Fibroblast of lung (primary cell): ENCODE data around the gene D2HGDH. TPM values are rescaled to one million over a fixed set of nuclear protein-coding genes. Genes with fewer than 3 reads are reported as not detected.

Experiments used
- DNase-seq, 2 donors: peaks; one replicate each; pipeline versions ENCODE4 v3.0.0 to v3.0.0-alpha.2; 2010; ENCODE audit warnings: low read depth in 2 of 2
- H2AFZ ChIP-seq: 2 replicates; pipeline ENCODE4 v1.5.1; 2012; ENCODE audit warnings: low read length, control low read depth, inconsistent platforms
- H3K27ac ChIP-seq: 2 replicates; pipeline ENCODE4 v1.5.1; 2011; ENCODE audit warnings: low read length, control low read depth; ENCODE audit not compliant: insufficient read depth
- H3K27me3 ChIP-seq: 2 replicates; pipeline ENCODE4 v1.5.1; 2011; ENCODE audit warnings: mild to moderate bottlenecking, low read length; ENCODE audit not compliant: control insufficient read depth, insufficient read depth
- H3K36me3 ChIP-seq: 2 replicates; pipeline ENCODE4 v1.5.1; 2011; ENCODE audit warnings: low read length; ENCODE audit not compliant: control insufficient read depth, insufficient read depth
- H3K4me1 ChIP-seq: 2 replicates; pipeline ENCODE4 v1.5.1; 2011; ENCODE audit warnings: low read length; ENCODE audit not compliant: control insufficient read depth, insufficient read depth; ENCODE audit errors: extremely low read depth
- H3K4me2 ChIP-seq: 2 replicates; pipeline ENCODE4 v1.5.1; 2011; ENCODE audit warnings: low read length, control low read depth; ENCODE audit not compliant: insufficient read depth; ENCODE audit errors: extremely low read depth
- H3K4me3 ChIP-seq, 4 experiments: fragments of 200-600 bp in 1 of 4; sonication (generic) in 1 of 4; replicated peaks in 1 of 4; 2 replicates each; pipeline ENCODE4 v1.5.1; 2011 to 2016; ENCODE audit warnings: low read length in 4 of 4, low read depth in 3 of 4, mild to moderate bottlenecking in 3 of 4, control low read depth in 2 of 4, inconsistent platforms in 1 of 4, mixed read lengths in 1 of 4; ENCODE audit not compliant: insufficient read depth in 1 of 4; ENCODE audit errors: control extremely low read depth in 1 of 4
- H3K79me2 ChIP-seq: 2 replicates; pipeline ENCODE4 v1.5.1; 2012; ENCODE audit warnings: mild to moderate bottlenecking, low read length, inconsistent platforms; ENCODE audit not compliant: control insufficient read depth, insufficient read depth
- H3K9ac ChIP-seq: 2 replicates; pipeline ENCODE4 v1.5.1; 2011; ENCODE audit warnings: mild to moderate bottlenecking, low read length, control low read depth; ENCODE audit not compliant: insufficient read depth
- H3K9me3 ChIP-seq: 2 replicates; pipeline ENCODE4 v1.5.1; 2012; ENCODE audit warnings: low read depth, low read length; ENCODE audit not compliant: control insufficient read depth, insufficient read depth
- H4K20me1 ChIP-seq: 2 replicates; pipeline ENCODE4 v1.5.1; 2011; ENCODE audit warnings: low read length; ENCODE audit not compliant: control insufficient read depth, insufficient read depth; ENCODE audit errors: extremely low read depth
- EZH2 ChIP-seq: IDR thresholded peaks from 2 replicates; pipeline ENCODE4 v1.5.1; 2012; ENCODE audit warnings: low read length, control low read depth, mild to moderate bottlenecking; ENCODE audit errors: missing control alignments
- polyA plus RNA-seq, 2 donors: library from polyadenylated mRNA; depleted of rRNA in 1 of 2; stranded (reverse) in 1 of 2; unstranded in 1 of 2; fragments of >200 nt; gene quantifications; 2 replicates each; pipeline ENCODE4 v1.2.1, GENCODE V29; 2011 to 2012; ENCODE audit warnings: missing spikeins in 1 of 2
- total RNA-seq: library from RNA; depleted of rRNA; stranded (reverse); fragments of >200 nt; gene quantifications from 2 replicates; pipeline ENCODE4 v1.2.1, GENCODE V29; 2014
- TF ChIP-seq, protein P1 (sequence below), 2 donors: IDR thresholded peaks in 1 of 2; conservative IDR thresholded peaks in 1 of 2; 1 replicate in 1 of 2; 2 replicates in 1 of 2; pipeline ENCODE4 v1.5.1; 2011 to 2012; ENCODE audit warnings: low read length in 2 of 2, control low read depth in 1 of 2, inconsistent platforms in 1 of 2, low read depth in 1 of 2, mild to moderate bottlenecking in 1 of 2

Gene D2HGDH
- total and polyA plus RNA-seq, 2 donors (not counting 1 experiment from before 2014, with no cell fraction given) = 5.7 to 28.4 TPM

DNA sequence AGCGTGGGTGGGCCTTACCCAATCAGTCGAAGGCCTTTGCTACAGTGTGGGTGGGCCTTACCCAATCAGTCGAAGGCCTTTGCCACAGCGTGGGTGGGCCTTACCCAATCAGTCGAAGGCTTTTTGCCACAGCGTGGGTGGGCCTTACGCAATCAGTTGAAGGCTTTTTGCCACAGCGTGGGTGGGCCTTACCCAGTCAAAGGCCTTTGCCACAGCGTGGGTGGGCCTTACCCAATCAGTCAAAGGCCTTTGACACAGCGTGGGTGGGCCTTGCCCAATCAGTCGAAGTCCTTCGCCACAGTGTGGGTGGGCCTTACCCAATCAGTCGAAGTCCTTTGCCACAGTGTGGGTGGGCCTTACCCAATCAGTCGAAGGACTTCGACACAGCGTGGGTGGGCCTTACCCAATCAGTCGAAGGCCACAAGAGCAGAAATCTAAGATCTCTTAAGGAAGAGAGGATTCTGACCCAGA is 25.9 kb downstream of the D2HGDH start:
- DNase-seq = no peak
- H3K4me1 ChIP-seq = no peaks in the 10 kb centered on the region
- no peak overlapping the region for H3K4me3 ChIP-seq
- H3K79me2 ChIP-seq = no peaks in the 10 kb centered on the region
- H3K4me2 ChIP-seq = no peak overlapping the region
- no peak overlapping the region for H3K27ac ChIP-seq
- no peaks in the 10 kb centered on the region for H3K27me3 ChIP-seq
- H3K36me3 ChIP-seq = peaks cover 10% of the 10 kb centered on the region
- no peak overlapping the region for H3K9ac ChIP-seq
- H2AFZ ChIP-seq = no peak overlapping the region
- TF ChIP-seq, protein P1, sequence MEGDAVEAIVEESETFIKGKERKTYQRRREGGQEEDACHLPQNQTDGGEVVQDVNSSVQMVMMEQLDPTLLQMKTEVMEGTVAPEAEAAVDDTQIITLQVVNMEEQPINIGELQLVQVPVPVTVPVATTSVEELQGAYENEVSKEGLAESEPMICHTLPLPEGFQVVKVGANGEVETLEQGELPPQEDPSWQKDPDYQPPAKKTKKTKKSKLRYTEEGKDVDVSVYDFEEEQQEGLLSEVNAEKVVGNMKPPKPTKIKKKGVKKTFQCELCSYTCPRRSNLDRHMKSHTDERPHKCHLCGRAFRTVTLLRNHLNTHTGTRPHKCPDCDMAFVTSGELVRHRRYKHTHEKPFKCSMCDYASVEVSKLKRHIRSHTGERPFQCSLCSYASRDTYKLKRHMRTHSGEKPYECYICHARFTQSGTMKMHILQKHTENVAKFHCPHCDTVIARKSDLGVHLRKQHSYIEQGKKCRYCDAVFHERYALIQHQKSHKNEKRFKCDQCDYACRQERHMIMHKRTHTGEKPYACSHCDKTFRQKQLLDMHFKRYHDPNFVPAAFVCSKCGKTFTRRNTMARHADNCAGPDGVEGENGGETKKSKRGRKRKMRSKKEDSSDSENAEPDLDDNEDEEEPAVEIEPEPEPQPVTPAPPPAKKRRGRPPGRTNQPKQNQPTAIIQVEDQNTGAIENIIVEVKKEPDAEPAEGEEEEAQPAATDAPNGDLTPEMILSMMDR (conservative IDR thresholded peaks at IDR 0.05 in 1 of 2, IDR thresholded peaks at IDR 0.05 in 1 of 2; ENCODE audit: low read depth in 1 of 2, low read length in 2 of 2) = no peak
- no peak for TF ChIP-seq EZH2
- H3K9me3 ChIP-seq = no peaks in the 10 kb centered on the region
- no peaks in the 10 kb centered on the region for H4K20me1 ChIP-seq

DNA sequence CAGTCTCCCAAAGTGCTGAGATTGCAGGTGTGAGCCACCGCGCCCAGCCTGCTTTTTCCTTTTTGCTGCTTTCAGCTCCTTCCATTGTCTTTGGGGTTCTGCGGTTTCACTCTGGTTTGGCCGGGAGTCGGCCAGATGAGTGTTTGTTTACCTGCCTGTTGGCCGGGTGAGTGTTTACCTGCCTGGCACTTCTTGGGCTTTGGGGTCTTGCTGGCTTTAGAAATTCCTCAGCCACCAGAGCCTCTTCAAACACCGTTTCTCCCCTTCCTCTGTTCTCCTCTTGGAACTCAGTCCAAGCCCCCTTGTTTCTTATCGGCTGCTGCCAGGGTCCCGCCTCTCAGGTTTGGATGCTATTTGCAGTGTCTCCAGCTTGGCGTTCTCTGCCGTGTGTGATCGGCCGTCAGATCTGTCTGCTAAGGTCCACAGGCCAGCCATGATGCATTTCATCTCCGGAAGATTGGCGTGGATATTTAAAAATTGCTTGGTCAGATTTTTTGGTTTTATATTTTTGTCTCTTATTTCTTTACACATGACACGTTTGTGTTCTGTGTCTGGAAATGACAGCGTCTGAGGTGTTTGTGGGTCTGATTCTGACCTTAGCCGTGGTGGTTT is 28.0 kb downstream of the D2HGDH start:
- Histone ChIP-seq H3K9me3 (no peaks in the 10 kb centered on the region), H3K27ac (no peak overlapping the region), H2AFZ (no peak overlapping the region), H3K79me2 (no peaks in the 10 kb centered on the region), H3K9ac (no peak overlapping the region), H3K4me2 (no peak overlapping the region), H3K4me3 (no peak overlapping the region), H4K20me1 (no peaks in the 10 kb centered on the region), H3K27me3 (no peaks in the 10 kb centered on the region), H3K36me3 (peaks cover 5% of the 10 kb centered on the region), H3K4me1 (no peaks in the 10 kb centered on the region)
- TF ChIP-seq, protein P1 (conservative IDR thresholded peaks at IDR 0.05 in 1 of 2, IDR thresholded peaks at IDR 0.05 in 1 of 2; ENCODE audit: low read depth in 1 of 2, low read length in 2 of 2) = no peak
- no peak for TF ChIP-seq EZH2
- no peak for DNase-seq

DNA sequence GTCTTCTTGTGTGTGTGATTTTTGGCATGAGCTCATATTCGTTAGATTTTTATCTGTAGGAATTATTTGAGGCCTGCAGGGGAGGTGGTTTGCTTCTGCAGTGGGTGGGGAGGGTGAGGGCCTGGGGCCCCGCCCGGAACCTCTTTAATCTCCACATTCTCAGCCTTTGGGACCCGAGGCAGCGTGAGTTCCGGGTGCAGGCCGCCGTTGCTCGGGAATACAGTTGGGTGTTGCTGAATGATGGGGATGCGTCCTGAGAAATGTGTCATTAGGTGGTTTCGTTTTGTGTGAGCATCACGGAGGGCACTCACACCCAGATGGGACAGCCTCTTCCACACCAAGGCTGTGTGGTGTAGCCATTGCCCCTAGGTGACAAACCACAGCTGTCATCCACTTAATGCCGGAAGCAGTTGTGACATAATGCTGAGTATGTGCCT is 28.5 kb downstream of the D2HGDH start:
- no peak for DNase-seq
- no peak overlapping the region for H3K27ac ChIP-seq
- no peaks in the 10 kb centered on the region for H3K27me3 ChIP-seq
- no peak overlapping the region for H3K9ac ChIP-seq
- peaks cover 5% of the 10 kb centered on the region for H3K36me3 ChIP-seq
- H3K4me3 ChIP-seq = no peak overlapping the region
- no peaks in the 10 kb centered on the region for H3K79me2 ChIP-seq
- TF ChIP-seq EZH2 = no peak
- TF ChIP-seq, protein P1 (conservative IDR thresholded peaks at IDR 0.05 in 1 of 2, IDR thresholded peaks at IDR 0.05 in 1 of 2; ENCODE audit: low read depth in 1 of 2, low read length in 2 of 2) = no peak
- H3K4me2 ChIP-seq = no peak overlapping the region
- H2AFZ ChIP-seq = no peak overlapping the region
- no peaks in the 10 kb centered on the region for H4K20me1 ChIP-seq
- H3K4me1 ChIP-seq = no peaks in the 10 kb centered on the region
- H3K9me3 ChIP-seq = no peaks in the 10 kb centered on the region
